ENCODE data around the gene FCHSD2. TPM values are rescaled to one million over a fixed set of nuclear protein-coding genes. Genes with fewer than 3 reads are reported as not detected.
"Not testable (repeated sequence)": the region's sequence is repeated elsewhere in the genome, so short reads cannot be mapped to it uniquely, and the experiment has no call there.

Gene FCHSD2
- total RNA-seq, 4 donors from 2014 or later: 6.7 to 95.7 (median 10.2) TPM

DNA sequence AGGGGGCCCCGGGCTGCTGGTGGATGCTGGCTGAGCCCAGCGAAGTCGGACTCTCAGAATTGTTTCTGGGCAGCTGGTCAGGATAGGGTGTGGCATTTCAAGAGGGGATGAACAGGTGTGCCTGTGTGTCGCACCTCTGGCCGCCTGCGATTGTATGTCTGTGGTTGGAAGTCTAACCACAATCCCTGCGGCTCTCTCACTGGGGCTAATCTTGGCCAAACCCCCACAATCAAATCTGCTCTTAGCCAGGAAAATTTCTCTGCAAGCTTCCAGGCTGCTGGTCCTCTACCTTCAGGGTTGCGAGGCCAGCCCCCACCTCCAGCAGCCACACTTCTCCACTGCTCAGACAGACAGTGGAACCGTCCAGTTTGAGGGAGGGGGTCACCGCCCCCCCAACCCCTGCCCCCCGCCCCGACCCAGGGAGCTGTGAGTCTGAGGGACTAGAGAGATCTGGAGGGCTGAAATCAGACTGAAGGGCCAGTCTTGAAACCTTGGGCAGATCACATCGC lies 327.0 kb downstream of the FCHSD2 start:
- Histone ChIP-seq H3K27ac (peak overlapping the region; percentile 94 to 97 (median 94)), H3K36me3 (peaks cover 0 to 16% (median 0%) of the 10 kb centered on the region in 3 donors), H3K4me1 (peaks cover 0 to 37% (median 8%) of the 10 kb centered on the region in 4 donors), H3K27me3 (no peaks in the 10 kb centered on the region), H3K9me3 (no peaks in the 10 kb centered on the region), H3K4me3 (peak overlapping the region; percentile 76 to 90 (median 80))
- no peak for TF ChIP-seq POLR2A (IDR thresholded peaks at IDR 0.05)
- TF ChIP-seq, protein P1, sequence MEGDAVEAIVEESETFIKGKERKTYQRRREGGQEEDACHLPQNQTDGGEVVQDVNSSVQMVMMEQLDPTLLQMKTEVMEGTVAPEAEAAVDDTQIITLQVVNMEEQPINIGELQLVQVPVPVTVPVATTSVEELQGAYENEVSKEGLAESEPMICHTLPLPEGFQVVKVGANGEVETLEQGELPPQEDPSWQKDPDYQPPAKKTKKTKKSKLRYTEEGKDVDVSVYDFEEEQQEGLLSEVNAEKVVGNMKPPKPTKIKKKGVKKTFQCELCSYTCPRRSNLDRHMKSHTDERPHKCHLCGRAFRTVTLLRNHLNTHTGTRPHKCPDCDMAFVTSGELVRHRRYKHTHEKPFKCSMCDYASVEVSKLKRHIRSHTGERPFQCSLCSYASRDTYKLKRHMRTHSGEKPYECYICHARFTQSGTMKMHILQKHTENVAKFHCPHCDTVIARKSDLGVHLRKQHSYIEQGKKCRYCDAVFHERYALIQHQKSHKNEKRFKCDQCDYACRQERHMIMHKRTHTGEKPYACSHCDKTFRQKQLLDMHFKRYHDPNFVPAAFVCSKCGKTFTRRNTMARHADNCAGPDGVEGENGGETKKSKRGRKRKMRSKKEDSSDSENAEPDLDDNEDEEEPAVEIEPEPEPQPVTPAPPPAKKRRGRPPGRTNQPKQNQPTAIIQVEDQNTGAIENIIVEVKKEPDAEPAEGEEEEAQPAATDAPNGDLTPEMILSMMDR (IDR thresholded peaks at IDR 0.05): no peak
- DNase-seq: no peak

DNA sequence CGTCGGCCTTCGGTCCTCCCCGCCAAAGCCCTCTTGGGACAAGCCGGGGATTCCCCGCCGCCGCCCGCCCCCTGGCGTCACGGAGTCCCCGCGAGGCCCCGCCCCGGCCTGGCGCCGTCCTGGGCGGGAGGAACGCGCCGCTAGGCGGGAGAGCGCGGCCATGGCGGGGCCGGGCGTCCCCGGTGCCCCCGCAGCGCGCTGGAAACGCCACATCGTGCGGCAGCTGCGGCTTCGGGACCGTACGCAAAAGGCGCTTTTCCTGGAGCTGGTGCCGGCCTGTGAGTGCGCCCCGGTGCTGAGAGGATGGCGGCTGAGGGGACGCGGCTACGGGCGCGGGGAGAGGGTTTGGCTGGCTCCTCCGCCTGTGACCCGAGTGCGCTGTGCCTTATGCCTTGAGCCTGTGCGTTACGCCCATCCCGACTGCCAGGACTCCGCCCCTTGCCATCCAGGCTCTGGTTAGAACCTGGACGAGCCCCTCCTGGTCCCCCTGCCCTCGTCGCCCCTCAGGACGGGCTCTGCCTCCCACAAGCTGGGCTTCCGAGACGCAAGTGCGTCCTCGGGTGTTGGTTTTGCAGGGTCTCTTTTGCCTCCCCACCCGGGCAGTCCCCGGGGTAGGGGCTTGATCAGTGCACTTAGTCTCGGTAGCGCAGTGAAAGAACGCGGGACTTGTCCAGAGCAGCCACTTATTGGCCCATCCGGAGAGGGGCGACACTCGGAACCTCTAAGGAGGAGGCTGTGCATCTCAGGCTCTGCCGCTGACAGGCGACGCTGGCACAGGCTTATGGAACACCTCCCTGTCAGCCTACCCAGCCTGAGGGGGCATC lies 327.6 kb downstream of the FCHSD2 start, which contains the start of gene ATG16L2:
ATG16L2 (plus strand) TSS at position 126 of the 824 bp plus-strand sequence; CDS start at position 161, 35 bp downstream.
- peak; percentile 81 to 95 (median 93) for DNase-seq
- peaks cover 0 to 37% (median 8%) of the 10 kb centered on the region in 4 donors for H3K4me1 ChIP-seq

DNA sequence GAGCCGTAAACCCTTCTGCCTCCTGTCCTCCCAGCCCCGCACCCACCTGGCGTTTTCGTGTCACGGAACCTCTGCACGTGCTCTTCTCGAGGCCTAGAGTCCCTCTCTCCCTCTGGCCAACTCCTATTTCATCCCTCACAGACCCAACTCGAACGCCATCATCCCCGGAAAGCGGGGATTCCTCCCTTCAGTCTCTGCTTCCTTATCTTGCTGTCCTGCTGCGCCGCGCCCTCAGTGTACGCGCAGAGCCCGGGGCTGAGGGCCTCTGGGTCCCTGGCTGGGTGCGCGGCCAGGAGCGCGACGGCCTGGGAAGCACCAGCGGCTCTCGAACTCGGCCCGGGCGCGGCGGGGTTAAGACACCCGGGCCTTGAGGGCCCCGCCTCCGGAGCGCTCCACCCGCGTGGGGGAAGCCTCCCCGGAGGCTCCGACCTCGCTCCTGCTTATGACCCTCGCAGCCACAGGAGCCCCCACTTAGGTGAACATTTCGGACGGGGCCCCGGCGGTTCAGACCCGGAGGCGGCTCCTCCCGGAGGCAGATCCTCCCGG lies 328.3 kb downstream of the FCHSD2 start:
- H3K9me3 ChIP-seq: no peaks in the 10 kb centered on the region
- no peaks in the 10 kb centered on the region for H3K27me3 ChIP-seq
- TF ChIP-seq, protein P1 (IDR thresholded peaks at IDR 0.05): no peak
- peak; percentile 26 to 52 for TF ChIP-seq POLR2A (IDR thresholded peaks at IDR 0.05)
- peaks cover 0 to 14% (median 0%) of the 10 kb centered on the region in 3 donors for H3K36me3 ChIP-seq
- peak overlapping the region; percentile 76 to 90 (median 80) for H3K4me3 ChIP-seq
- peak; percentile 82 to 93 (median 91) for DNase-seq
- peak overlapping the region; percentile 94 to 97 (median 94) for H3K27ac ChIP-seq
- H3K4me1 ChIP-seq: peaks cover 0 to 37% (median 8%) of the 10 kb centered on the region in 4 donors

More for the DNA sequence above, 327.6 kb downstream of the FCHSD2 start, which contains the start of gene ATG16L2:
- Histone ChIP-seq H3K27ac (peak within 1 kb of the TSS; percentile 94 to 97 (median 94)), H3K9me3 (no peaks in the 10 kb centered on the region), H3K36me3 (peaks cover 0 to 15% (median 0%) of the 10 kb centered on the region in 3 donors), H3K27me3 (no peaks in the 10 kb centered on the region), H3K4me3 (peak within 1 kb of the TSS; percentile 76 to 90 (median 80))
- TF ChIP-seq, protein P1 (IDR thresholded peaks at IDR 0.05): peak; percentile 24 to 64 (median 52)
- peak; percentile 68 to 80 for TF ChIP-seq POLR2A (IDR thresholded peaks at IDR 0.05)

DNA sequence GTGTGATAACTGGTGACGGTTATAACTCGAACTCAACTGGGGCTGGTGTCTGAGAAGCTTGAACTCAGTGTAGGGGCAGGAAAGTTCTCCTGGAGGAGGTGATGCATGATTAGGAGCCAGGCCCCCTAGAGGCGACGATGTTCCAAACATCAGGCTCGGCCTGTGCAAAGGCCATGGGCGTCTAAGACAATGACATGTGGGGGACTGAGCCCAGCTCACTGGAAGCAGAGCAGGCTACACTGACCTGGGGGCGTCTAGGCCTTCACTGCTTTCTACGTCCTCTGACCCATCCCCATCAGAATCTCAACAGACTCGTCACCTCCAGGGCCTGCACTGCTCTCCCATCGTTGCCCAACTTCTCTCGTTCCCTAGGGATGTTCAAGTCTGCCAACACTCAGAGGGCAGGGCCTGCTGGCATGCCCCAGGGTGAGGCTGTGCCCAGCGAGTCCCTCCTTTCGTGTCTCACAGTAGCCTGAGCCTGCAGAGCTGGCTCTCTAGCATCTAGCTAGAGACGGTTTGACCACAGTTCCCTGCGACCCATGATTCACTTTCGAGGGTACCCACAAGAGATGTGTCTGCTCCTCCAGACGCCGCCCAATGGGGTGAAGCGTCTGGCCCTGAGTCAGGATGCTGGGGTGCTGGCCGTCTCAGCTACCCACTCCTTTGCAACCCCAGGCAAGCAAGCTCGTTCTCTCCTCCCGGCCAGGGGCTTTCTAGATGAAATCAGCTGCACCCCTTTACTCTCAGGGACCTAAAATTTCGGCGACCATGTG lies 329.0 kb downstream of the FCHSD2 start:
- Histone ChIP-seq H3K27me3 (no peaks in the 10 kb centered on the region), H3K4me1 (peaks cover 0 to 37% (median 8%) of the 10 kb centered on the region in 4 donors), H3K27ac (peak overlapping the region; percentile 94 to 97 (median 94)), H3K9me3 (no peaks in the 10 kb centered on the region), H3K36me3 (peaks cover 0 to 9% (median 0%) of the 10 kb centered on the region in 3 donors), H3K4me3 (peak overlapping the region; percentile 76 to 90 (median 80))
- no peak for TF ChIP-seq POLR2A (IDR thresholded peaks at IDR 0.05)
- TF ChIP-seq, protein P1 (IDR thresholded peaks at IDR 0.05): peak; percentile 38 to 64 (median 54)
- DNase-seq: peak; percentile 63 to 84 (median 73)

DNA sequence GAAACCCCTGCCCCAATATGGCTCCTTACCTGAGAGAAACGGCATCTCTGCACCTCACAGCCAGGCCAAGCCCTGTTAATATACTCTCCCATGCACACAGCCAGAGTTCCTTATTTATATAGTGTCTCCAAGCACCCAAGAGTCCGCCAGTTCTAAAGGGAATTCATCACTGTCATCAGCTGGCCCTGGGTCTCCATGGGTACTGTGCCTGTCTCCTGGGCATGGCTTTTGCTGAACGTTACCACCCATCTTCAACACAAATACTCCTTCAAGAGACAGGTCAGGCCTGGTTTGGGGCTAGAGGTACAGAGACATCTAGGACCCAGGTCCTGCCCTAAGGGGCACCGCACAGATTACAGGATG lies 329.5 kb downstream of the FCHSD2 start:
- no peak for DNase-seq
- Histone ChIP-seq H3K4me3 (peak overlapping the region in 3 of 4 donors; percentile 76 to 90 (median 78)), H3K36me3 (peaks cover 0 to 6% (median 0%) of the 10 kb centered on the region in 3 donors), H3K9me3 (no peaks in the 10 kb centered on the region), H3K4me1 (peaks cover 0 to 37% (median 7%) of the 10 kb centered on the region in 4 donors), H3K27ac (peak overlapping the region in 3 of 4 donors; percentile 94 to 97 (median 94)), H3K27me3 (no peaks in the 10 kb centered on the region)
- TF ChIP-seq, protein P1 (IDR thresholded peaks at IDR 0.05): no peak
- TF ChIP-seq POLR2A (IDR thresholded peaks at IDR 0.05): no peak

DNA sequence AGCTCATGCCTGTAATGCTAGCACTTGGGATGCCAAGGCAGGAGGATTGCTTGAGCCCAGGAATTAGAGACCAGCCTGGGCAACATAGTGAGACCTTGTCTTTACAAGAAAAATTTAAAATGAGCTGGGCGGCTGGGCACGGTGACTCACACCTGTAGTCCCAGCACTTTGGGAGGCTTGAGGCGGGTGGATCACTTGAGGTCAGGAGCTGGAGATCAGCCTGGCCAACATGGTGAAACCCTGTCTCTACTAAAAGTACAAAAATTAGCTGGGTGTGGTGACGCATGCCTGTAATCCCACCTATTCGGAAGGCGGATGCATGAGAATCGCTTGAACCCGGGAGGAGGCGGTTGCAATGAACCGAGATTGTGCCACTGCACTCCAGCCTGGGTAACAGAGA lies 330.4 kb downstream of the FCHSD2 start:
- not testable (repeated sequence) for DNase-seq, H3K4me3 ChIP-seq, H3K27ac ChIP-seq, H3K36me3 ChIP-seq, H3K9me3 ChIP-seq, H3K27me3 ChIP-seq
- peaks cover 0 to 35% (median 7%) of the 10 kb centered on the region in 4 donors for H3K4me1 ChIP-seq
